ENCODE results near the gene CLEC20A. TPM values are rescaled to one million over a fixed set of nuclear protein-coding genes. Genes with fewer than 3 reads are reported as not detected.

The CLEC20A gene
- total RNA-seq, 1 donor from 2014 or later = 3.2 TPM

DNA sequence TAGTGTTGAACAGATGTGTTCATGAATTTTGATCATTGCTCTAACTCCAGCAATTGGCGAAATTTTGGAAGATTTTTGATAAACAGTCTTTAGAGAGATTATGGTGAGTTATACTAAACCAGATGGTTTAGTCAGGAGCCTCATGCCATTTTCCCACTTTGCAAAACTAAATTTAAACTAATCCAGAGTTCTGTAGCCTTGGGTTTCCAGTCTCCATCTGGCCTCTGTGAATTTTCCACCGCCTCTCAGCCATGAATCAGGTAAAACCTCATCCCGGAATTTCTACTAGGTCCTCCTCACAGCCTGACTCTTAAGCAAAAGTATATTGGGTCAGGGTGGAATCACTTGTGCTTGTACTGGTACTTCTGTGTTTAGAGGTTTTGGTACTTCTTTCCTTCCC, 44.8 kb downstream of the CLEC20A start:
- no peak for ATAC-seq
- intact Hi-C loops (cut with DNase I) = no loop called here

GRCh38 chr1:178451529-178451928, 45.2 kb downstream of the CLEC20A start:
- intact Hi-C loops (cut with DNase I) = no loop called here
- no peak for ATAC-seq

More for the DNA sequence above, 44.8 kb downstream of the CLEC20A start:
- no peak for DNase-seq (ENCODE audit: low spot score)

GRCh38 chr1:178450871-178451270, 45.9 kb downstream of the CLEC20A start:
- intact Hi-C loops (cut with DNase I) = no loop called here
- no peak for DNase-seq (ENCODE audit: low spot score)
- ATAC-seq = no peak

More at GRCh38 chr1:178451529-178451928, 45.2 kb downstream of the CLEC20A start:
- no peak for DNase-seq (ENCODE audit: low spot score)

DNA sequence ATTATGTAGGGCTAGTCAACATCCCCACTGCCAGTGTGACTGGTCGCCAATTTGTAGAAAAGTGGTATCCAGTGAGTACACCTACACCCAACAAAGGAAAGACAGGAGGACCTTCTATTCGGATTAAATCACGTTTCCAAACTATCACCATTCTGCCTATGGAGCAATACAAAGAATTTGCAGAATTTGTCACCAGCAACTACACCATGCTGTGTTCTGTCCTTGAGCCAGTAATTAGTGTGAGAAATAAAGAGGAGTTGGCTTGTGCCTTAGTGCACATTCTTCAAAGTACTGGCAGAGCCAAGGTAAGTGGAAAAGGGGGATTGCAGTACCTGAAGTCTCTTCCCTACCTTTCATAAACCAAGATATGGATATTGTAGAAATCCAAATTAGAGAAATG, 53.8 kb downstream of the CLEC20A start:
- no peak for ATAC-seq
- DNase-seq (ENCODE audit: low spot score) = no peak
- intact Hi-C loops (cut with DNase I) = no loop called here

DNA sequence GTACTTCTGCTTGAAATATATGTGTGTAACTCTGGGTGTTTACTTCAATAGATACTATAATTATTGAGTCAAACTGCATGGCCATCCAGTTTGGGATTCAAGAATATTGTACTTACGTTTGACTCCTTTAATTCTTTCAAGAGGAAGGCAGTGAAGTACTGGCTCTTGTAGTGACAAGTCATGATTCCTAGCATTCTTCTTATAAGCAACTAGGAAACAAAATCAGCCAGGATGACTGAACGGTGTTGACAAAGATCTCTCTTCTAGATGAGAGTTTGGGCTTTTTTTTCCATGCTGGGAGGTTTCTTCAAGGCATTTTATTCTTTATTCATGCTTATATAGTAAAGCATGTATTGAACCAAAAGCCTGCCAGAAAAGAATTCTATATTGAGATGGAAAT, 58.3 kb downstream of the CLEC20A start:
- no peak for DNase-seq (ENCODE audit: low spot score)
- intact Hi-C loops (cut with DNase I) = no loop called here
- no peak for ATAC-seq

- ATAC-seq (no peak), DNase-seq (ENCODE audit: low spot score) (no peak)
- intact Hi-C loops (cut with DNase I) = no loop called here
Observed at GRCh38 chr1:178436899-178437298, 59.9 kb downstream of the CLEC20A start.

DNA sequence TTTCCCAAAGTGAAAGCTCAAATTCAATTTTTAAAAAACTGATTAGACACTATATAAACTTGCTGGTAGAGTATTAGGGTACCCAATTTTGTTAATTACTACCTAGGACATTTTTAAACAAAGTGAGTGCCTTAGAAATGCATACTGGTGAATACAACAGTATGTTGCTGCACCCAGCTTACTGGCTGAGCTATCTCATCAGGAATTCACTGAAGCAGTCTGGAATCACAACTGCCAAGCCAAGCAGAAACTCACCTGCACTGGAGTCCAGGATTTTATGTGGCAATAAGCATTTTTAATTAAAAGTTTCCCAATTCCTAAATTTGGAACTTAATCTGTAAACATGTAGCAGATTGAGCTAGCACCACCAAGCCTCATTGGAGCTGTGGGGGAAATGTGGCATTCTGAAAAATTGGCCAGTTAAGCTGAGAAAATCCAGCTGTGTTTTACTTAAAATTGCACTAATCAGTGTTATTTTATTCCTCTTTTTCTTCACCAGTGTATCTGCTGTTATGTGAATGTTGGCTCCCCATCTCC, 61.8 kb downstream of the CLEC20A start:
- DNase-seq (ENCODE audit: low spot score) = no peak
- ATAC-seq = no peak
- intact Hi-C loops (cut with DNase I) = no loop called here

DNA sequence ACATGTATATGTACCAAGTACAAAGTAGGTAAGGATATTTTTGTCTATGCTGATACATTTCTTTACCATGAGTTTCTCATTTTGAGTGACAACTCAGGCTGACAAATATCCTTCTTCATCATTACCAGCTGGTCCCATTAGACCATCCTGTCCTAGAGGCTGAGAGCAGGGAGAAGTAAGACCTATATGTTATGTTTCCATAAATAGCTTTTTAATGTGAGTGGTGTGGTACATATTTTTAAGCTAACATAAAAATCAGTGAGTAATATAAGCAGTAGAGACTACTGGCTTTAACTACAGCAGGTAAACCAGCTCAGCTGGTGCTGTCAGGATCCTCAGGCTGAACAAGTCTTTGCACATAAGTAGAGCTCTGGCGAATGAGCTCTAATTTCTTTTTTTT, 62.4 kb downstream of the CLEC20A start:
- intact Hi-C loops (cut with DNase I) = no loop called here
- ATAC-seq (no peak), DNase-seq (ENCODE audit: low spot score) (no peak)

Other genes with a start within 250 kb of the CLEC20A start
- not detected for gene TEX35, start 16.1 kb upstream of the CLEC20A start, total RNA-seq
- 16.0 TPM for gene RALGPS2, start 228.3 kb upstream of the CLEC20A start, total RNA-seq

Measured in sciatic nerve (tissue), 2 donors.